H1 (cell line): Measurements from ENCODE around the gene TRIM46. TPM values are rescaled to one million over a fixed set of nuclear protein-coding genes. Genes with fewer than 3 reads are reported as not detected.

Experiments used
- CTCF ChIA-PET: fragments of 300-600 bp; sonication (Branson Sonifier 250); formaldehyde crosslinking; loops from one replicate; lab custom pipeline; 2021; ENCODE audit not compliant: partially characterized antibody; lab: Charles Lee
- POLR2A ChIA-PET: fragments of 300-600 bp; sonication (Branson Sonifier 250); formaldehyde crosslinking; loops from one replicate; lab custom pipeline; 2021; ENCODE audit warnings: inconsistent platforms; ENCODE audit not compliant: partially characterized antibody; lab: Charles Lee
- DNase-seq, 2 experiments: peaks; one replicate each; pipeline versions ENCODE4 v3.0.0 to v3.0.0-alpha.2; 2010 to 2022; ENCODE audit warnings: low spot score in 2 of 2, low read depth in 1 of 2, mixed read lengths in 1 of 2
- FAIRE-seq: peaks from 2 replicates; lab custom pipeline; 2011; peaks lifted over from hg19 to GRCh38; lab: Jason Lieb, UNC
- H2AFZ ChIP-seq: 2 replicates; pipeline ENCODE4 v1.8.1; 2012; ENCODE audit warnings: low read length, inconsistent platforms
- H2AK5ac ChIP-seq: 2 replicates; pipeline ENCODE4 v1.6.1; 2013; ENCODE audit warnings: low read depth, low read length
- H2BK120ac ChIP-seq: replicated peaks from 2 replicates; pipeline ENCODE3; 2013; ENCODE audit warnings: low read depth, low read length, inconsistent platforms
- H2BK12ac ChIP-seq: 2 replicates; pipeline ENCODE4 v1.6.1; 2013; ENCODE audit warnings: low read depth, low read length
- H2BK15ac ChIP-seq: 2 replicates; pipeline ENCODE4 v1.6.1; 2013; ENCODE audit warnings: low read length
- H2BK20ac ChIP-seq: 2 replicates; pipeline ENCODE4 v1.6.1; 2013; ENCODE audit warnings: low read length
- H2BK5ac ChIP-seq: 2 replicates; pipeline ENCODE4 v1.6.1; 2013; ENCODE audit warnings: low read depth, low read length
- H3K14ac ChIP-seq: 2 replicates; pipeline ENCODE4 v1.6.1; 2013; ENCODE audit warnings: inconsistent platforms; ENCODE audit not compliant: insufficient read length
- H3K18ac ChIP-seq: 2 replicates; pipeline ENCODE4 v1.6.1; 2013; ENCODE audit warnings: low read length; ENCODE audit errors: extremely low read depth
- H3K23ac ChIP-seq: 2 replicates; pipeline ENCODE4 v1.6.1; 2013; ENCODE audit warnings: inconsistent platforms; ENCODE audit not compliant: insufficient read length
- H3K23me2 ChIP-seq: 2 replicates; pipeline ENCODE4 v1.6.1; 2013; ENCODE audit warnings: low read depth, low read length
- H3K27ac ChIP-seq: 2 replicates; pipeline ENCODE4 v1.6.1; 2011; ENCODE audit warnings: low read depth, low read length, inconsistent platforms
- H3K27me3 ChIP-seq, 4 experiments: replicated peaks in 1 of 4; 1 replicate in 1 of 4; 2 replicates in 3 of 4; pipeline versions ENCODE4 v1.6.1 to v1.8.1; 2011 to 2013; ENCODE audit warnings: low read length in 3 of 4, mild to moderate bottlenecking in 3 of 4, inconsistent platforms in 2 of 4, mixed read lengths in 2 of 4, moderate library complexity in 1 of 4; ENCODE audit not compliant: control insufficient read depth in 3 of 4, insufficient read depth in 3 of 4; ENCODE audit errors: extremely low read depth in 1 of 4
- H3K36me3 ChIP-seq, 4 experiments: 2 replicates each; pipeline versions ENCODE4 v1.6.1 to v1.8.1; 2011 to 2013; ENCODE audit warnings: mild to moderate bottlenecking in 4 of 4, low read length in 3 of 4, moderate library complexity in 2 of 4, control low read depth in 1 of 4, inconsistent platforms in 1 of 4; ENCODE audit not compliant: insufficient read depth in 4 of 4, control insufficient read depth in 2 of 4
- H3K4ac ChIP-seq: replicated peaks from 2 replicates; pipeline ENCODE3; 2013; ENCODE audit warnings: low read length, low read depth, mixed read lengths, inconsistent platforms; ENCODE audit not compliant: insufficient read length
- H3K4me1 ChIP-seq, 4 experiments: replicated peaks in 1 of 4; 1 replicate in 1 of 4; 2 replicates in 3 of 4; pipeline versions ENCODE4 v1.6.1 to v1.8.1; 2011 to 2013; ENCODE audit warnings: low read length in 3 of 4, inconsistent platforms in 2 of 4, mixed read lengths in 1 of 4; ENCODE audit not compliant: insufficient read depth in 4 of 4, control insufficient read depth in 3 of 4
- H3K4me2 ChIP-seq, 2 experiments: 2 replicates each; pipeline versions ENCODE4 v1.6.1 to v1.8.1; 2011 to 2013; ENCODE audit warnings: low read depth in 2 of 2, low read length in 2 of 2, control low read depth in 1 of 2, inconsistent platforms in 1 of 2, mild to moderate bottlenecking in 1 of 2; ENCODE audit not compliant: insufficient read depth in 1 of 2
- H3K4me3 ChIP-seq, 4 experiments: fragments of 200-600, 300-600 bp in 1 of 4; sonication (generic), shearing (Covaris generic), sonication (Bioruptor Twin) in 1 of 4; 2 replicates each; pipeline versions ENCODE4 v1.5.1 to v1.8.1; 2011 to 2016; ENCODE audit warnings: low read length in 4 of 4, low read depth in 3 of 4, control low read depth in 2 of 4, inconsistent platforms in 2 of 4, mild to moderate bottlenecking in 2 of 4, mixed read lengths in 1 of 4, moderate library complexity in 1 of 4; ENCODE audit not compliant: insufficient read depth in 2 of 4; ENCODE audit errors: extremely low read depth in 1 of 4
- H3K56ac ChIP-seq: replicated peaks from 2 replicates; pipeline ENCODE3; 2013; ENCODE audit warnings: low read depth, mild to moderate bottlenecking, mixed read lengths, low read length, inconsistent platforms; ENCODE audit not compliant: insufficient read length
- H3K79me1 ChIP-seq: 2 replicates; pipeline ENCODE4 v1.6.1; 2013; ENCODE audit warnings: low read depth, low read length, control low read depth
- H3K79me2 ChIP-seq, 2 experiments: 2 replicates each; pipeline versions ENCODE4 v1.6.1 to v1.8.1; 2012 to 2013; ENCODE audit warnings: low read length in 2 of 2, mild to moderate bottlenecking in 2 of 2, inconsistent platforms in 1 of 2; ENCODE audit not compliant: insufficient read depth in 2 of 2, control insufficient read depth in 1 of 2
- H3K9ac ChIP-seq, 4 experiments: replicated peaks in 1 of 4; 1 replicate in 1 of 4; 2 replicates in 3 of 4; pipeline versions ENCODE4 v1.6.1 to v1.8.1; 2011 to 2013; ENCODE audit warnings: low read depth in 3 of 4, low read length in 3 of 4, control low read depth in 2 of 4, mild to moderate bottlenecking in 2 of 4, moderate library complexity in 2 of 4, inconsistent platforms in 1 of 4; ENCODE audit errors: extremely low read depth in 1 of 4
- H3K9me3 ChIP-seq, 2 experiments: 2 replicates each; pipeline versions ENCODE4 v1.6.1 to v1.8.1; 2012 to 2013; ENCODE audit warnings: mild to moderate bottlenecking in 2 of 2, moderate library complexity in 2 of 2, control low read depth in 1 of 2, inconsistent platforms in 1 of 2, low read depth in 1 of 2, low read length in 1 of 2, mixed read lengths in 1 of 2; ENCODE audit not compliant: insufficient read depth in 2 of 2
- H4K20me1 ChIP-seq, 2 experiments: replicated peaks in 1 of 2; 2 replicates each; pipeline versions ENCODE3 to v1.8.1; 2011 to 2013; ENCODE audit warnings: inconsistent platforms in 2 of 2, low read length in 2 of 2, mild to moderate bottlenecking in 1 of 2; ENCODE audit not compliant: insufficient read depth in 2 of 2, control insufficient read depth in 1 of 2
- H4K5ac ChIP-seq: 2 replicates; pipeline ENCODE4 v1.6.1; 2013; ENCODE audit warnings: low read length, low read depth, mixed read lengths, inconsistent platforms; ENCODE audit not compliant: insufficient read length
- H4K8ac ChIP-seq: 2 replicates; pipeline ENCODE4 v1.8.0; 2013; ENCODE audit warnings: mild to moderate bottlenecking, moderate library complexity, low read length, inconsistent platforms; ENCODE audit not compliant: insufficient read depth; ENCODE audit errors: extremely low read depth
- H4K91ac ChIP-seq: replicated peaks from 2 replicates; pipeline ENCODE3; 2013; ENCODE audit warnings: low read length, mixed read lengths, inconsistent platforms; ENCODE audit not compliant: insufficient read length
- BCL11A ChIP-seq, 2 experiments: IDR thresholded peaks; one replicate each; pipeline ENCODE4 v1.6.1; 2011; ENCODE audit warnings: low read depth in 2 of 2, low read length in 2 of 2, mild to moderate bottlenecking in 2 of 2
- CREB1 ChIP-seq: IDR thresholded peaks from 2 replicates; pipeline ENCODE4 v1.6.1; 2012; ENCODE audit warnings: inconsistent platforms
- CTBP2 ChIP-seq: IDR thresholded peaks from 2 replicates; pipeline ENCODE4 v1.7.0; 2011; ENCODE audit warnings: borderline replicate concordance, mild to moderate bottlenecking, moderate library complexity, mixed read lengths, low read length; ENCODE audit not compliant: insufficient read depth, insufficient read length
- JUND ChIP-seq: IDR thresholded peaks from 2 replicates; pipeline ENCODE4 v1.6.1; 2011; ENCODE audit warnings: mild to moderate bottlenecking, improper control_type of control experiment, low read length
- KDM1A ChIP-seq: fragments of 200-600, 300-600 bp; sonication (generic); IDR thresholded peaks from 2 replicates; pipeline ENCODE4 v1.7.1; 2016; ENCODE audit warnings: mild to moderate bottlenecking, low read length, borderline replicate concordance
- KDM4A ChIP-seq: IDR thresholded peaks from one replicate; pipeline ENCODE4 v1.7.1; 2012; ENCODE audit warnings: low read depth, mild to moderate bottlenecking, moderate library complexity, low read length, inconsistent platforms; ENCODE audit not compliant: severe bottlenecking
- NANOG ChIP-seq: IDR thresholded peaks from 2 replicates; pipeline ENCODE4 v1.6.1; 2011; ENCODE audit warnings: low read length, low read depth, mild to moderate bottlenecking, inconsistent platforms; ENCODE audit not compliant: insufficient read depth, poor library complexity, severe bottlenecking
- SP2 ChIP-seq: IDR thresholded peaks from 2 replicates; pipeline ENCODE4 v1.6.1; 2012; ENCODE audit warnings: mild to moderate bottlenecking, low read length, inconsistent platforms
- TBP ChIP-seq: IDR thresholded peaks from 2 replicates; pipeline ENCODE4 v1.6.1; 2011; ENCODE audit warnings: low read depth, low read length, improper control_type of control experiment
- WGBS, 2 experiments: shearing (Covaris generic) in 1 of 2; methylation state at CpG; one replicate each; pipeline versions ENCODE4 v1.1.6 to v1.1.7; 2013 to 2015; ENCODE audit warnings: low lambda C conversion rate in 2 of 2, mixed read lengths in 2 of 2, inconsistent platforms in 1 of 2, low coverage in 1 of 2, missing lambda C conversion rate in 1 of 2; ENCODE audit not compliant: insufficient replicate concordance in 2 of 2, insufficient coverage in 1 of 2, insufficient read length in 1 of 2; ENCODE audit errors: extremely low coverage in 1 of 2, missing lambda C conversion rate in 1 of 2; 5-methylcytosine and 5-hydroxymethylcytosine counted together
- polyA plus RNA-seq, 7 experiments: library from polyadenylated mRNA; depleted of rRNA in 3 of 7; stranded (reverse) in 5 of 7; unstranded in 2 of 7; fragments of >200 nt in 5 of 7; fragments of 200-250 nt in 2 of 7; gene quantifications; 1 replicate in 5 of 7; 2 replicates in 1 of 7; 4 replicates in 1 of 7; pipeline versions ENCODE4 v1.2.1 to v1.2.3, GENCODE V29; 2011 to 2013; ENCODE audit warnings: missing spikeins in 2 of 7, mixed read lengths in 2 of 7
- total RNA-seq: library from RNA; stranded (reverse); fragmentation: NEBNext Ultra II Directional; extraction: Animal tissue kit (Norgen Biotek cat#: 25700); gene quantifications from 2 replicates; pipeline ENCODE4 v1.2.1, GENCODE V29; 2021
- TF ChIP-seq, protein P1 (sequence below): IDR thresholded peaks from 2 replicates; pipeline ENCODE4 v1.6.1; 2012; ENCODE audit warnings: inconsistent platforms

The TRIM46 gene
- total and polyA plus RNA-seq, 2 of the 8 experiments (the other 6 are each of a cell fraction or from before 2014, with no cell fraction given) = 15.5 to 21.6 TPM

- H2BK120ac ChIP-seq = peak within 1 kb of the TSS; percentile 92
- H4K20me1 ChIP-seq = peaks cover 0 to 4% of the 10 kb centered on the region in 2 experiments
- peak within 1 kb of the TSS; percentile 89 for H2BK12ac ChIP-seq
- peak within 1 kb of the TSS; percentile 70 for H4K5ac ChIP-seq
- peaks cover 0 to 8% (median 2%) of the 10 kb centered on the region in 4 experiments; a peak in 4 of 8 replicates for H3K36me3 ChIP-seq
- no peaks in the 10 kb centered on the region for H3K79me1 ChIP-seq
- peaks cover 17% of the 10 kb centered on the region for H3K23me2 ChIP-seq
- H3K56ac ChIP-seq = peak within 1 kb of the TSS; percentile 80
- ChIA-PET POLR2A (interaction anchor here (0.8 to 19.4 kb wide), 19 partner anchors 7 to 116 kb away, joined by 3 to 512 read pairs (median 6); partner anchors contain the start of genes ENTREP3, KRTCAP2, RUSC1 and SCAMP3), CTCF (interaction anchor here (1.0 to 5.7 kb wide), 10 partner anchors 10 to 123 kb away, joined by 3 to 62 read pairs (median 6); no protein-coding TSS in a partner anchor)
- peak within 1 kb of the TSS; percentile 99 for H4K8ac ChIP-seq
- peak within 1 kb of the TSS; percentile 75; the same call in 1 of the 2 replicates for H2BK20ac ChIP-seq
- H2BK15ac ChIP-seq = peak within 1 kb of the TSS; percentile 99
- FAIRE-seq (no peak), DNase-seq (peak in 1 of 2 experiments; percentile 90)
- H3K4ac ChIP-seq = peak within 1 kb of the TSS; percentile 36
- peak within 1 kb of the TSS; percentile 91 to 99 for H3K4me2 ChIP-seq
- peak within 1 kb of the TSS; percentile 59; the same call in 1 of the 2 replicates for H2AFZ ChIP-seq
- peak within 1 kb of the TSS; percentile 85 for H3K27ac ChIP-seq
- H3K79me2 ChIP-seq = no peaks in the 10 kb centered on the region
- no peak within 1 kb of the TSS for H3K23ac ChIP-seq
- H3K27me3 ChIP-seq = peaks cover 0 to 3% (median 0%) of the 10 kb centered on the region in 4 experiments; a peak in 2 of 7 replicates
- WGBS, 2 experiments = 1% methylated on average over 30 of the region's 64 CpGs; no CpG with 5 or more reads in 1 of the 2 experiments
- H4K91ac ChIP-seq = peak within 1 kb of the TSS; percentile 95
- peak within 1 kb of the TSS; percentile 91 for H2BK5ac ChIP-seq
- peaks cover 3 to 20% (median 12%) of the 10 kb centered on the region in 4 experiments for H3K4me1 ChIP-seq
- H3K14ac ChIP-seq = no peak within 1 kb of the TSS
- peak within 1 kb of the TSS; percentile 76; the same call in 1 of the 2 replicates for H2AK5ac ChIP-seq
- H3K4me3 ChIP-seq = peak within 1 kb of the TSS; percentile 86 to 95 (median 94)
- H3K18ac ChIP-seq = peak within 1 kb of the TSS; percentile 78
- no peaks in the 10 kb centered on the region for H3K9me3 ChIP-seq
- H3K9ac ChIP-seq = peak within 1 kb of the TSS; percentile 88 to 94 (median 88)
- TF ChIP-seq NANOG (no peak), CREB1 (peak; percentile 96), SP2 (no peak), CTBP2 (no peak), KDM1A (no peak), JUND (no peak), TBP (peak; percentile 52; the same call in 1 of the 2 replicates), KDM4A (peak; percentile 89), BCL11A (IDR thresholded peaks at IDR 0.05; ENCODE audit: low read depth in 2 of 2, low read length in 2 of 2) (no peak)
- TF ChIP-seq, protein P1, sequence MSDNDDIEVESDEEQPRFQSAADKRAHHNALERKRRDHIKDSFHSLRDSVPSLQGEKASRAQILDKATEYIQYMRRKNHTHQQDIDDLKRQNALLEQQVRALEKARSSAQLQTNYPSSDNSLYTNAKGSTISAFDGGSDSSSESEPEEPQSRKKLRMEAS = peak; percentile 79
Observed at GRCh38 chr1:155208541-155209311, 35.1 kb downstream of the TRIM46 start, which contains the start of gene MTX1. Gene MTX1, plus strand, starts transcription at chr1:155208695. Its CDS starts 110 bp downstream, at chr1:155208805.
